ENCODE data around the gene PNPT1. TPM values are rescaled to one million over a fixed set of nuclear protein-coding genes. Genes with fewer than 3 reads are reported as not detected.
A peak's percentile ranks its signal among the peaks of the same experiment; 100 is the strongest.

PNPT1 gene
- total and polyA plus RNA-seq, 10 of the 15 experiments (the other 5 are each of a cell fraction or from before 2014, with no cell fraction given): 34.2 to 67.7 (median 43.3) TPM

- TF ChIP-seq MEF2A (IDR thresholded peaks at IDR 0.05; ENCODE audit: insufficient read depth, low read depth, low read length) (no peak), GABPA (IDR thresholded peaks at IDR 0.05; ENCODE audit: low read depth) (peak; percentile 73), TARDBP (IDR thresholded peaks at IDR 0.05; ENCODE audit: borderline replicate concordance) (no peak), ZBTB4 (CRISPR knock-in tag; IDR thresholded peaks at IDR 0.05) (no peak), NFYB (IDR thresholded peaks at IDR 0.05; ENCODE audit: insufficient read depth, low read depth, low read length) (peak; percentile 85), CBX3 (IDR thresholded peaks at IDR 0.05; ENCODE audit: borderline replicate concordance, low read depth) (no peak), ZNF687 (IDR thresholded peaks at IDR 0.05) (peak; percentile 66), MLLT1 (IDR thresholded peaks at IDR 0.05) (peak; percentile 69; the same call in 1 of the 2 replicates), POU2F2 (IDR thresholded peaks at IDR 0.05; ENCODE audit: borderline replicate concordance, low read depth, low read length) (peak; percentile 89), CHD2 (IDR thresholded peaks at IDR 0.05; ENCODE audit: borderline replicate concordance, low read depth, low read length) (peak; percentile 67; the same call in 1 of the 2 replicates), YY1 (IDR thresholded peaks at IDR 0.05; ENCODE audit: low read depth, low read length) (peak; percentile 99), BACH1 (IDR thresholded peaks at IDR 0.05; ENCODE audit: borderline replicate concordance) (peak; percentile 67; the same call in 1 of the 2 replicates), E4F1 (IDR thresholded peaks at IDR 0.05; ENCODE audit: borderline replicate concordance, partially characterized antibody) (peak; percentile 53), SIN3A (IDR thresholded peaks at IDR 0.05; ENCODE audit: low read depth, low read length) (peak; percentile 85; the same call in 1 of the 2 replicates)
Measured at GRCh38 chr2:55693181-55694125, at the start of gene PNPT1 (continued).
